ENCODE data around the gene PLCD4. TPM values are rescaled to one million over a fixed set of nuclear protein-coding genes. Genes with fewer than 3 reads are reported as not detected.

PLCD4 gene
- total and polyA plus RNA-seq, 2 of the 8 experiments (the other 6 are each of a cell fraction or from before 2014, with no cell fraction given) = 0.21 to 0.50 TPM

- Histone ChIP-seq H4K5ac (ENCODE audit: insufficient read length, low read depth, low read length) (no peak overlapping the region), H2AK5ac (ENCODE audit: low read depth, low read length) (no peak overlapping the region), H3K27ac (ENCODE audit: low read depth, low read length) (no peak overlapping the region), H3K79me1 (ENCODE audit: low read depth, low read length) (no peaks in the 10 kb centered on the region; the same call in 1 of the 2 replicates), H3K4me1 (replicated peaks in 1 of 4; ENCODE audit: control insufficient read depth in 3 of 4, insufficient read depth in 4 of 4, low read length in 3 of 4) (peaks cover 0 to 14% (median 0%) of the 10 kb centered on the region in 4 experiments; a peak in 3 of 7 replicates), H2BK15ac (ENCODE audit: low read length) (no peak overlapping the region), H3K4me3 (ENCODE audit: extremely low read depth in 1 of 4, insufficient read depth in 2 of 4, low read depth in 3 of 4, low read length in 4 of 4) (no peak overlapping the region), H4K8ac (ENCODE audit: extremely low read depth, insufficient read depth, low read length) (no peak overlapping the region), H2BK5ac (ENCODE audit: low read depth, low read length) (no peak overlapping the region), H4K20me1 (replicated peaks in 1 of 2; ENCODE audit: control insufficient read depth in 1 of 2, insufficient read depth in 2 of 2, low read length in 2 of 2) (peaks cover 1 to 2% of the 10 kb centered on the region in 2 experiments), H2BK120ac (replicated peaks; ENCODE audit: low read depth, low read length) (no peak overlapping the region), H3K56ac (replicated peaks; ENCODE audit: insufficient read length, low read depth, low read length) (no peak overlapping the region), H3K79me2 (ENCODE audit: control insufficient read depth in 1 of 2, insufficient read depth in 2 of 2, low read length in 2 of 2) (peaks cover 0 to 27% of the 10 kb centered on the region in 2 experiments; a peak in 3 of 4 replicates), H3K18ac (ENCODE audit: extremely low read depth, low read length) (no peak overlapping the region), H3K27me3 (replicated peaks in 1 of 4; ENCODE audit: control insufficient read depth in 3 of 4, extremely low read depth in 1 of 4, insufficient read depth in 3 of 4, low read length in 3 of 4) (no peaks in the 10 kb centered on the region), H3K23me2 (ENCODE audit: low read depth, low read length) (no peaks in the 10 kb centered on the region; the same call in 1 of the 2 replicates), H3K4me2 (ENCODE audit: insufficient read depth in 1 of 2, low read depth in 2 of 2, low read length in 2 of 2) (no peak overlapping the region), H2BK20ac (ENCODE audit: low read length) (no peak overlapping the region), H3K36me3 (ENCODE audit: control insufficient read depth in 2 of 4, insufficient read depth in 4 of 4, low read length in 3 of 4) (peaks cover 3 to 64% (median 21%) of the 10 kb centered on the region in 4 experiments; a peak in 7 of 8 replicates), H3K14ac (ENCODE audit: insufficient read length) (no peak overlapping the region), H2AFZ (ENCODE audit: low read length) (no peak overlapping the region), H3K23ac (ENCODE audit: insufficient read length) (no peak overlapping the region), H3K9me3 (ENCODE audit: insufficient read depth in 2 of 2, low read depth in 1 of 2, low read length in 1 of 2) (no peaks in the 10 kb centered on the region), H3K9ac (replicated peaks in 1 of 4; ENCODE audit: extremely low read depth in 1 of 4, low read depth in 3 of 4, low read length in 3 of 4) (no peak overlapping the region), H4K91ac (replicated peaks; ENCODE audit: insufficient read length, low read length) (no peak overlapping the region), H2BK12ac (ENCODE audit: low read depth, low read length) (no peak overlapping the region), H3K4ac (replicated peaks; ENCODE audit: insufficient read length, low read depth, low read length) (no peak overlapping the region)
- POLR2A ChIA-PET (ENCODE audit: partially characterized antibody) = interaction anchor here (1.1 kb wide), 1 partner anchor 12 kb away, joined by 3 read pairs; no protein-coding TSS in a partner anchor
- CTCF ChIA-PET (ENCODE audit: partially characterized antibody) = no interaction called here
- DNase-seq (ENCODE audit: low read depth in 1 of 2, low spot score in 2 of 2) = no peak
- WGBS, 2 experiments (ENCODE audit: extremely low coverage in 1 of 2, insufficient coverage in 1 of 2, insufficient read length in 1 of 2, insufficient replicate concordance in 2 of 2, low coverage in 1 of 2, low lambda C conversion rate in 2 of 2, missing lambda C conversion rate in 1 of 2) = 90% methylated on average over 3 of the region's 3 CpGs; no CpG with 5 or more reads in 1 of the 2 experiments
- no peak for FAIRE-seq
- TF ChIP-seq RBBP5 (IDR thresholded peaks at IDR 0.05; ENCODE audit: borderline replicate concordance, low read depth, low read length) (no peak), SP2 (IDR thresholded peaks at IDR 0.05; ENCODE audit: low read length) (no peak), E2F6 (IDR thresholded peaks at IDR 0.05) (no peak), ASH2L (IDR thresholded peaks at IDR 0.05; ENCODE audit: low read length) (no peak), TCF12 (IDR thresholded peaks at IDR 0.05; ENCODE audit: low read depth, low read length) (no peak)
- TF ChIP-seq, protein P1, sequence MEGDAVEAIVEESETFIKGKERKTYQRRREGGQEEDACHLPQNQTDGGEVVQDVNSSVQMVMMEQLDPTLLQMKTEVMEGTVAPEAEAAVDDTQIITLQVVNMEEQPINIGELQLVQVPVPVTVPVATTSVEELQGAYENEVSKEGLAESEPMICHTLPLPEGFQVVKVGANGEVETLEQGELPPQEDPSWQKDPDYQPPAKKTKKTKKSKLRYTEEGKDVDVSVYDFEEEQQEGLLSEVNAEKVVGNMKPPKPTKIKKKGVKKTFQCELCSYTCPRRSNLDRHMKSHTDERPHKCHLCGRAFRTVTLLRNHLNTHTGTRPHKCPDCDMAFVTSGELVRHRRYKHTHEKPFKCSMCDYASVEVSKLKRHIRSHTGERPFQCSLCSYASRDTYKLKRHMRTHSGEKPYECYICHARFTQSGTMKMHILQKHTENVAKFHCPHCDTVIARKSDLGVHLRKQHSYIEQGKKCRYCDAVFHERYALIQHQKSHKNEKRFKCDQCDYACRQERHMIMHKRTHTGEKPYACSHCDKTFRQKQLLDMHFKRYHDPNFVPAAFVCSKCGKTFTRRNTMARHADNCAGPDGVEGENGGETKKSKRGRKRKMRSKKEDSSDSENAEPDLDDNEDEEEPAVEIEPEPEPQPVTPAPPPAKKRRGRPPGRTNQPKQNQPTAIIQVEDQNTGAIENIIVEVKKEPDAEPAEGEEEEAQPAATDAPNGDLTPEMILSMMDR (IDR thresholded peaks at IDR 0.05; ENCODE audit: control extremely low read depth in 1 of 3, insufficient read depth in 1 of 3, low read depth in 1 of 3, low read length in 3 of 3) = no peak
Measured at GRCh38 chr2:218558986-218559385, 48.7 kb upstream of the PLCD4 start.
